Nephron progenitor cell (in vitro differentiated cells): ENCODE measurements around the gene PLXNA4.

Experiments
- DNase-seq: peaks from one replicate; pipeline ENCODE4 v3.0.0; 2021
- H3K27ac Mint-ChIP-seq: 2 replicates; pipeline ENCODE4 v1.8.0; 2021; ENCODE audit warnings: mild to moderate bottlenecking, moderate library complexity, mixed read lengths
- H3K27me3 Mint-ChIP-seq: 2 replicates; pipeline ENCODE4 v1.8.0; 2021; ENCODE audit warnings: mild to moderate bottlenecking, low read depth, mixed read lengths; ENCODE audit not compliant: poor library complexity
- H3K36me3 Mint-ChIP-seq: 2 replicates; pipeline ENCODE4 v1.8.0; 2021; ENCODE audit warnings: low read depth, mixed read lengths
- H3K4me1 Mint-ChIP-seq: 2 replicates; pipeline ENCODE4 v1.8.0; 2021; ENCODE audit warnings: mixed read lengths
- H3K4me3 Mint-ChIP-seq: 2 replicates; pipeline ENCODE4 v1.8.0; 2021; ENCODE audit warnings: mild to moderate bottlenecking, moderate library complexity, mixed read lengths
- H3K9me3 Mint-ChIP-seq: 2 replicates; pipeline ENCODE4 v1.8.0; 2021; ENCODE audit warnings: mild to moderate bottlenecking, moderate library complexity, mixed read lengths
- TF ChIP-seq, protein P1 (sequence below): fragments of 200-600 bp; sonication (generic); IDR thresholded peaks from 2 replicates; pipeline ENCODE4 v1.5.0; 2021; ENCODE audit warnings: antibody characterized with exemption

PLXNA4 gene

DNA sequence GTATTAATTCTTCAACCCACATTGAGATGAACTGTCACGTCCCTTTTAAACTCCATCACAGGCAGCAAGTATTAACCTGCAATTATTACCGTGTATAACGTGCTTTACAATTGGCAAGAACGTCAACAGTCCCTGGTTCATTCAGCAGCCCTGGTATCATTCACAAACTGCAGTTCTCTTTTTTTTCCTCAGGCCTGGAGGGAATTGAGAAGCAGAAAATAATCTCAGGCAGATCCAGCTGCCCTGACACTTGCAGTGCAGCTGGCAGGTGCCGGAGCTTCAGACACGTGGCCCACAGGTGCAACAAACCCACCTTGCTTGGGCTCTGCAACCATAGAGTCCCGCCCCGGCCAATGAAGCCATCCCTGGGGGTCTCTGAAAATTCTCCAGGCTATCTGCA is 137.3 kb downstream of the PLXNA4 start:
- H3K27me3 Mint-ChIP-seq = peaks cover 57% of the 10 kb centered on the region
- H3K4me1 Mint-ChIP-seq = peaks cover 34% of the 10 kb centered on the region
- no peak overlapping the region for H3K27ac Mint-ChIP-seq
- no peaks in the 10 kb centered on the region for H3K36me3 Mint-ChIP-seq
- DNase-seq = no peak
- TF ChIP-seq, protein P1, sequence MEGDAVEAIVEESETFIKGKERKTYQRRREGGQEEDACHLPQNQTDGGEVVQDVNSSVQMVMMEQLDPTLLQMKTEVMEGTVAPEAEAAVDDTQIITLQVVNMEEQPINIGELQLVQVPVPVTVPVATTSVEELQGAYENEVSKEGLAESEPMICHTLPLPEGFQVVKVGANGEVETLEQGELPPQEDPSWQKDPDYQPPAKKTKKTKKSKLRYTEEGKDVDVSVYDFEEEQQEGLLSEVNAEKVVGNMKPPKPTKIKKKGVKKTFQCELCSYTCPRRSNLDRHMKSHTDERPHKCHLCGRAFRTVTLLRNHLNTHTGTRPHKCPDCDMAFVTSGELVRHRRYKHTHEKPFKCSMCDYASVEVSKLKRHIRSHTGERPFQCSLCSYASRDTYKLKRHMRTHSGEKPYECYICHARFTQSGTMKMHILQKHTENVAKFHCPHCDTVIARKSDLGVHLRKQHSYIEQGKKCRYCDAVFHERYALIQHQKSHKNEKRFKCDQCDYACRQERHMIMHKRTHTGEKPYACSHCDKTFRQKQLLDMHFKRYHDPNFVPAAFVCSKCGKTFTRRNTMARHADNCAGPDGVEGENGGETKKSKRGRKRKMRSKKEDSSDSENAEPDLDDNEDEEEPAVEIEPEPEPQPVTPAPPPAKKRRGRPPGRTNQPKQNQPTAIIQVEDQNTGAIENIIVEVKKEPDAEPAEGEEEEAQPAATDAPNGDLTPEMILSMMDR = no peak
- H3K4me3 Mint-ChIP-seq = no peak overlapping the region
- no peaks in the 10 kb centered on the region for H3K9me3 Mint-ChIP-seq

DNA sequence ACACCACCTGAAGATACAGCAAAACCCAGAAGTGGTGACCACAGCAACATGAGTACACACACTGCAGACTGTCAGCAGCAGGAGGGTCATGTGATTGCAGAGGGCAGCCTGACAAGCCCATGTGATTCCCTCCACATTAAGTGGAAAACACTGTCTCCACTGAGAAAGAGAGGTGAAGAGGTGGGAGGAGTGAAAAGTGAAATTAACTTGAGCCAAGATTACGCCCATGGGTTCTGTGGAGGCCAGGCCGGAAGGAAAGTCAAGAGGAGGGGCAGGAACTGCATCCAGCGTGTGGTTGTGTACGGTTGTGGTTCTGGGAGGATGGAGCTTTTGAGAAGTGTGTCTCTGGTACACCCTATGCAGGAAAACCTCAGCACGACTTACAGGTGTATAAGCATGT is 138.5 kb downstream of the PLXNA4 start:
- no peaks in the 10 kb centered on the region for H3K9me3 Mint-ChIP-seq
- peaks cover 30% of the 10 kb centered on the region for H3K4me1 Mint-ChIP-seq
- no peak overlapping the region for H3K4me3 Mint-ChIP-seq
- no peaks in the 10 kb centered on the region for H3K36me3 Mint-ChIP-seq
- DNase-seq = no peak
- peaks cover 59% of the 10 kb centered on the region for H3K27me3 Mint-ChIP-seq
- TF ChIP-seq, protein P1 = no peak
- H3K27ac Mint-ChIP-seq = no peak overlapping the region

DNA sequence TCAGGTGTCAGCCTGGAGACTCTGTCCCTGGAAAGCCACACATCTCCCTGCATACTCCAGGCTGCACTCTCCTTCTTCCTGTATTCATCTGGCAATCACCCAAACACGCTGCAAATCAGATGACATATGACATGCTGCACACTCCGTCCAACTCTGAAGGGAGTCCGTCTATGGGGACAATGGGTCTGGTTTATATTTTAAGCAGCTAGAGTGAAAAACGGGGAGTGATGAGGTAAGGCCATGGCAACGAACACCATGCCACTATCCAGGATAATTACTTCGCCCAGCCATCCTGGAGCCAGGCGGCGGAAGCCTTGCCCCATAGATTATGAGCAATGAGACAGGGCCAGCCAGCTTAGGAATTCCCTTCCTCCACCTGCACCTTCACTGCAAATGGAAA is 140.1 kb downstream of the PLXNA4 start:
- H3K9me3 Mint-ChIP-seq = no peaks in the 10 kb centered on the region
- H3K27ac Mint-ChIP-seq = no peak overlapping the region
- DNase-seq = no peak
- TF ChIP-seq, protein P1 = no peak
- H3K36me3 Mint-ChIP-seq = no peaks in the 10 kb centered on the region
- H3K27me3 Mint-ChIP-seq = peaks cover 61% of the 10 kb centered on the region
- H3K4me1 Mint-ChIP-seq = peaks cover 26% of the 10 kb centered on the region
- H3K4me3 Mint-ChIP-seq = no peak overlapping the region

GRCh38 chr7:132435016-132435990 is 141.0 kb downstream of the PLXNA4 start:
- TF ChIP-seq, protein P1 = no peak
- H3K9me3 Mint-ChIP-seq = no peaks in the 10 kb centered on the region
- no peak overlapping the region for H3K27ac Mint-ChIP-seq
- no peaks in the 10 kb centered on the region for H3K36me3 Mint-ChIP-seq
- no peak for DNase-seq
- H3K4me1 Mint-ChIP-seq = peaks cover 28% of the 10 kb centered on the region
- H3K27me3 Mint-ChIP-seq = peaks cover 63% of the 10 kb centered on the region
- H3K4me3 Mint-ChIP-seq = no peak overlapping the region

GRCh38 chr7:132434041-132434440 is 142.2 kb downstream of the PLXNA4 start:
- DNase-seq = no peak
- TF ChIP-seq, protein P1 = no peak
- no peaks in the 10 kb centered on the region for H3K36me3 Mint-ChIP-seq
- no peaks in the 10 kb centered on the region for H3K9me3 Mint-ChIP-seq
- peaks cover 62% of the 10 kb centered on the region for H3K27me3 Mint-ChIP-seq
- H3K4me3 Mint-ChIP-seq = no peak overlapping the region
- H3K4me1 Mint-ChIP-seq = peaks cover 32% of the 10 kb centered on the region
- H3K27ac Mint-ChIP-seq = no peak overlapping the region

GRCh38 chr7:132433301-132433700 is 143.0 kb downstream of the PLXNA4 start:
- H3K9me3 Mint-ChIP-seq = no peaks in the 10 kb centered on the region
- TF ChIP-seq, protein P1 = no peak
- peaks cover 40% of the 10 kb centered on the region for H3K4me1 Mint-ChIP-seq
- H3K36me3 Mint-ChIP-seq = no peaks in the 10 kb centered on the region
- peaks cover 67% of the 10 kb centered on the region for H3K27me3 Mint-ChIP-seq
- no peak overlapping the region for H3K4me3 Mint-ChIP-seq
- no peak overlapping the region for H3K27ac Mint-ChIP-seq
- no peak for DNase-seq
